Vagina (tissue), 2 donors: ENCODE data around the gene ATP6V0B. TPM values are rescaled to one million over a fixed set of nuclear protein-coding genes. Genes with fewer than 3 reads are reported as not detected.

Experiments
- DNase-seq, 2 donors: peaks; one replicate each; pipeline ENCODE4 v3.0.0-alpha.2; 2017; ENCODE audit errors: extremely low spot score in 2 of 2
- H3K27ac ChIP-seq: fragments of 200-600 bp; sonication (generic); one replicate; pipeline ENCODE4 v1.5.1; 2019
- H3K27me3 ChIP-seq: fragments of 200-600 bp; sonication (generic); one replicate; pipeline ENCODE4 v1.5.1; 2019
- H3K36me3 ChIP-seq, 2 donors: fragments of 200-600 bp; sonication (generic); one replicate each; pipeline ENCODE4 v1.5.1; 2017 to 2019
- H3K4me1 ChIP-seq: fragments of 200-600 bp; sonication (generic); one replicate; pipeline ENCODE4 v1.5.1; 2019
- H3K4me3 ChIP-seq, 2 donors: fragments of 200-600 bp; sonication (generic); 1 replicate in 1 of 2; 2 replicates in 1 of 2; pipeline ENCODE4 v1.5.1; 2016 to 2019
- H3K9me3 ChIP-seq: fragments of 200-600 bp; sonication (generic); one replicate; pipeline ENCODE4 v1.5.1; 2019
- POLR2A ChIP-seq, 2 donors: fragments of 450-650 bp; IDR thresholded peaks; one replicate each; pipeline ENCODE4 v1.6.1; 2017; ENCODE audit warnings: antibody characterized with exemption in 2 of 2, mild to moderate bottlenecking in 2 of 2, moderate library complexity in 2 of 2
- POLR2AphosphoS5 ChIP-seq, 2 donors: sonication (generic); formaldehyde crosslinking; IDR thresholded peaks; one replicate each; pipeline ENCODE4 v1.9.0; 2017; ENCODE audit warnings: antibody characterized with exemption in 2 of 2, mild to moderate bottlenecking in 2 of 2, low read depth in 1 of 2; ENCODE audit not compliant: insufficient read depth in 1 of 2
- intact Hi-C: fragments of 100-400 bp; cut with DNase I; formaldehyde crosslinking; loops from one replicate; pipeline ENCODE4 v1.15.1; 2023
- total RNA-seq: library from RNA; depleted of rRNA; stranded (reverse); fragments of >200 nt; gene quantifications from one replicate; pipeline ENCODE4 v1.2.3, GENCODE V29; 2016
- TF ChIP-seq, protein P1 (sequence below), 3 experiments: fragments of 450-650 bp in 2 of 3; fragments of 200-600 bp in 1 of 3; sonication (generic) in 1 of 3; IDR thresholded peaks; one replicate each; pipeline ENCODE4 v1.5.1; 2017 to 2019; ENCODE audit warnings: antibody characterized with exemption in 3 of 3, mild to moderate bottlenecking in 2 of 3, moderate library complexity in 2 of 3

Gene ATP6V0B
- total RNA-seq, 1 donor from 2014 or later, result 71.5 TPM

DNA sequence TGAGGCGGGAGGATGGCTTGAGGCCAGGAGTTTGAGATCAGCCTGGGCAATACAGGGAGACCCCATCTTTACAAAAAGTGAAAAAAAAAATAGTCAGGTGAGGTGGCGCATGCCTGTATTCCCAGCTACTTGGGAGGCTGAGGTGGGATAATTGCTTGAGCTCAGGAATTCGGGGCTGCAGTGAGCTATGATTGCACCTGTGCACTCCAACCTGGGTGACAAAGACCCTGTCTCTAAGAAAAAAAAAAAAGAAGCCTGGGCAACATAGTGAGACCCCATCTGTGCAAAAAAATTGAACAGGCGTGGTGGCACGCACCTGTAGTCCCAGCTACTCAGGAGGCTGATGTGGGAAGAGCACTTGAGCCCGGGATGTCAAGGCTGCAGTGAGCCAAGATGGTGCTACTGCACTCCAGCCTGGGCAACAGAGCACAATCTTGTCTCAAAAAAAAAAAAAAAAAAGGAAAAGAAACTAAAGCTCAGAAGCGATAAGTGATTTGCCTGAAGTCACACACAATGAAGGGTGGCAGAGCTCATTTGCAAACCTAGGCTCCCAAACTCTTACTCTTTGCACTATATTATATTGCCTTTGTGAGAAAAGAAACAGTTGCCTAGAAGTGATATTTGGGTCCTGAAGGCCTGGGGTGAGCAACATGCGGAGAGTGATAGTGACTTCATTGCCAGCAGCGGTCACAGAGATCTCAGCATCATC is 18.6 kb downstream of the ATP6V0B start:
- H3K36me3 ChIP-seq, result peaks cover 0 to 2% of the 10 kb centered on the region in 2 donors
- H3K27ac ChIP-seq, result no peak overlapping the region
- H3K9me3 ChIP-seq, result no peaks in the 10 kb centered on the region
- H3K4me3 ChIP-seq, result no peak overlapping the region
- TF ChIP-seq, protein P1, sequence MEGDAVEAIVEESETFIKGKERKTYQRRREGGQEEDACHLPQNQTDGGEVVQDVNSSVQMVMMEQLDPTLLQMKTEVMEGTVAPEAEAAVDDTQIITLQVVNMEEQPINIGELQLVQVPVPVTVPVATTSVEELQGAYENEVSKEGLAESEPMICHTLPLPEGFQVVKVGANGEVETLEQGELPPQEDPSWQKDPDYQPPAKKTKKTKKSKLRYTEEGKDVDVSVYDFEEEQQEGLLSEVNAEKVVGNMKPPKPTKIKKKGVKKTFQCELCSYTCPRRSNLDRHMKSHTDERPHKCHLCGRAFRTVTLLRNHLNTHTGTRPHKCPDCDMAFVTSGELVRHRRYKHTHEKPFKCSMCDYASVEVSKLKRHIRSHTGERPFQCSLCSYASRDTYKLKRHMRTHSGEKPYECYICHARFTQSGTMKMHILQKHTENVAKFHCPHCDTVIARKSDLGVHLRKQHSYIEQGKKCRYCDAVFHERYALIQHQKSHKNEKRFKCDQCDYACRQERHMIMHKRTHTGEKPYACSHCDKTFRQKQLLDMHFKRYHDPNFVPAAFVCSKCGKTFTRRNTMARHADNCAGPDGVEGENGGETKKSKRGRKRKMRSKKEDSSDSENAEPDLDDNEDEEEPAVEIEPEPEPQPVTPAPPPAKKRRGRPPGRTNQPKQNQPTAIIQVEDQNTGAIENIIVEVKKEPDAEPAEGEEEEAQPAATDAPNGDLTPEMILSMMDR (IDR thresholded peaks at IDR 0.05), result no peak
- no peak for TF ChIP-seq POLR2A (IDR thresholded peaks at IDR 0.05)
- no peak for DNase-seq
- intact Hi-C loops, result no loop called here
- H3K4me1 ChIP-seq, result peaks cover 18% of the 10 kb centered on the region
- H3K27me3 ChIP-seq, result no peaks in the 10 kb centered on the region

DNA sequence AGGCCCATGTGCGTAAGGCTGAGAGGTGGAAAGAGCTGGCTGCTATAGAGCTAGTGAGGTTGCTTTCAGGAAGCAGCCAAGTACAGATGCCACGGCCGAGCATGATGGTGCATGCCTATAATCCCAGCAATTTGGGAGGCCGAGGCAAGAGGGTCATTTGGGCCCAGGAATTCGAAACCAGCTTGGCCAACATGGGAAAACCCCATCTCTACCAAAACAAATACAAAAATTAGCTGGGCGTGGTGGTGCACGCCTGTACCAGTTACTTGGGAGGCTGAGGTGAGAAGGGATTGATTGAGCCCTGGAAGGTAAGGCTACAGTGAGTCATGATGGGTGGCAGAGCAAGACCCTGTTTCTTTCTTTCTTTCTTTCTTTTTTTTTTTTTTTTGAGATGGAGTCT is 19.3 kb downstream of the ATP6V0B start:
- no peak overlapping the region for H3K27ac ChIP-seq
- no peak for DNase-seq
- intact Hi-C loops, result no loop called here
- no peaks in the 10 kb centered on the region for H3K27me3 ChIP-seq
- H3K4me3 ChIP-seq, result no peak overlapping the region
- H3K9me3 ChIP-seq, result no peaks in the 10 kb centered on the region
- H3K36me3 ChIP-seq, result peaks cover 0 to 4% of the 10 kb centered on the region in 2 donors
- peaks cover 18% of the 10 kb centered on the region for H3K4me1 ChIP-seq
- TF ChIP-seq, protein P1 (IDR thresholded peaks at IDR 0.05), result no peak
- TF ChIP-seq POLR2A (IDR thresholded peaks at IDR 0.05) (no peak), POLR2AphosphoS5 (IDR thresholded peaks at IDR 0.05; ENCODE audit: insufficient read depth in 1 of 2, low read depth in 1 of 2) (no peak)

- TF ChIP-seq, protein P1 (IDR thresholded peaks at IDR 0.05), result no peak
- TF ChIP-seq POLR2A (IDR thresholded peaks at IDR 0.05), result no peak
- TF ChIP-seq POLR2AphosphoS5 (IDR thresholded peaks at IDR 0.05; ENCODE audit: insufficient read depth in 1 of 2, low read depth in 1 of 2), result no peak
- no peaks in the 10 kb centered on the region for H3K9me3 ChIP-seq
- H3K36me3 ChIP-seq, result peaks cover 0 to 9% of the 10 kb centered on the region in 2 donors
- no peak overlapping the region for H3K4me3 ChIP-seq
- no peaks in the 10 kb centered on the region for H3K27me3 ChIP-seq
- H3K4me1 ChIP-seq, result peaks cover 18% of the 10 kb centered on the region
- intact Hi-C loops, result no loop called here
- DNase-seq, result no peak
- H3K27ac ChIP-seq, result no peak overlapping the region
These were observed 20.3 kb downstream of the ATP6V0B start for GRCh38 chr1:43994794-43995790.

DNA sequence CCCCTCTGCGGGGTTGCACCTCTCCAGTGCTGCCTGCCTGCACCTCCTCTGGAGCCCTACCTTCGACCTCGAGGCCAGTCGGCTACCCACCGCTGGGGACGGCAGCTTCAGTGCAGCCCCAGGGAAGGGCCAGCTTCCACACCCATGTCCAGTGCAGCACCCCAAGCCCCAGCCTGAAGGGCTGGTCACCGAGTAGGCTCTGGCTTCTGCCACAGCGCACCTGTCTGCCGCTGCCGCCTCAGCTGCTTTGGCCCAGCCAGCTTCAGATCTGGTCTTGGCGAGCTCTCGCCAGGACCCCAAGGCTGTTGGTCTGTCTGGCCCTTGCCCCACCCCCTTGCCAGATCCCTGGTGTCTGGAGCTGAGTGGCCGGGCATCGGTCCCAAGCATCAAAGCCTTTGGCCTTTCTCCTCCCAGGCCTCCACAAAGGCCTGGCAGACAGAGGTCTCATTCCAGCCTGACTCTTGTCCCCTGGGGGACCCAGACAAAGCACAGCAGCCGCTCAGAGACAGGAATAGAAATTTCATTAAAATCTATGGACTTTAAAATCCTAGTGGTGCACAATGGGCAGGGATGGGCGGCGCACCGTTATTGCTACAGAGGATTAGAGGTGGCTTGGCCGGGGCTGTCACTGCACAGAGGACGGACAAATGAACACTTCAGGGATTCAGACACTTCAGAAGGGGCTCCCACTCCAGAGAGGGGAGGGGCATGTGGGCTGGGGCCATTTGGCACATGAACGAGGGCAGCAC is 21.4 kb downstream of the ATP6V0B start:
- Histone ChIP-seq H3K27me3 (no peaks in the 10 kb centered on the region), H3K36me3 (peaks cover 0 to 19% of the 10 kb centered on the region in 2 donors), H3K9me3 (no peaks in the 10 kb centered on the region), H3K4me1 (peaks cover 10% of the 10 kb centered on the region), H3K4me3 (no peak overlapping the region), H3K27ac (no peak overlapping the region)
- no peak for DNase-seq
- intact Hi-C loops, result no loop called here
- TF ChIP-seq POLR2AphosphoS5 (IDR thresholded peaks at IDR 0.05; ENCODE audit: insufficient read depth in 1 of 2, low read depth in 1 of 2) (no peak), POLR2A (IDR thresholded peaks at IDR 0.05) (no peak)
- TF ChIP-seq, protein P1 (IDR thresholded peaks at IDR 0.05), result no peak
